ENCODE measurements around the gene VDR. TPM values are rescaled to one million over a fixed set of nuclear protein-coding genes. Genes with fewer than 3 reads are reported as not detected.

VDR gene
- total RNA-seq, 1 donor from 2014 or later: not detected

DNA sequence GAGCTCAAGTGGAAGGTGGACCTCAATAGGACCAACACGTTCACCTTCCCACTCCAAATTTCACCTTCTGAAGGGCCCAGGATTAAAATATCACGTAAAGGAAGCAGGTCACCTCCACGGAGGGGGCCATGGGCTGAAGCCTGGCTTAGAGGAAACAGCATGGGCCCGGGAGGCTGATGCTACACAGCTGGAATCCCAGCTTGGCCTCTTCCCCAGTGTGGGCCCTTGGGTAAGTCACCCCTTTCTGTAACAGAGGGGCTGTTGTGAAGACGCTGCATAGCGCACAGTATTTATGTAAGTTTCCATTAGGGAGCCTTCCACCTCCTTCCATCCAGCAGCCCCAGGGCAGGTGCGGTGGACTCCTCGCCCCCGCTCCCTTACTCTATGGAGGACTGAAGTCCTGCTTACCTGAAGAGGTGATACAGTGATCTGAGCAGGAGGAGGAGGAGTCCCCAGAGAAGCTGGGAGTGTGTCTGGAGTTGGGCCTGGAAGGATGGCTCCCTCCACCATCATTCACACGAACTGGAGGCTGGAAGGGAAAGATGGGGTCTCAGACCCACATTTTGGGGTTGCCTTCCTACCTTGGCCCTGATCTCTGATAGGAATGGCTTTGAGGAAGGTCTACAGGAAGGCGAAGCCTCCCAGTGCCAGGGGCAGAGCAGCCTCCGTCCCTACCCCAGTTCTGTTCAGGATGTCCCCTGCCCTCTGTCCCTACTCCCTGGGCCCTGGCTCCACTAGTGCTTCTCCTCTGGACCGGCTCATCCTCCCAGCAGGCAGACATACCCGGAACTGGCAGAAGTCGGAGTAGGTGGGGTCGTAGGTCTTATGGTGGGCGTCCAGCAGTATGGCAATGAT lies 47.8 kb downstream of the VDR start:
- H3K4me3 Mint-ChIP-seq (ENCODE audit: unreplicated experiment): no peak overlapping the region
- H3K36me3 Mint-ChIP-seq (ENCODE audit: unreplicated experiment): no peaks in the 10 kb centered on the region
- no peak overlapping the region for H3K27ac Mint-ChIP-seq (ENCODE audit: unreplicated experiment)
- no peaks in the 10 kb centered on the region for H3K9me3 Mint-ChIP-seq (ENCODE audit: unreplicated experiment)
- TF ChIP-seq, protein P1, sequence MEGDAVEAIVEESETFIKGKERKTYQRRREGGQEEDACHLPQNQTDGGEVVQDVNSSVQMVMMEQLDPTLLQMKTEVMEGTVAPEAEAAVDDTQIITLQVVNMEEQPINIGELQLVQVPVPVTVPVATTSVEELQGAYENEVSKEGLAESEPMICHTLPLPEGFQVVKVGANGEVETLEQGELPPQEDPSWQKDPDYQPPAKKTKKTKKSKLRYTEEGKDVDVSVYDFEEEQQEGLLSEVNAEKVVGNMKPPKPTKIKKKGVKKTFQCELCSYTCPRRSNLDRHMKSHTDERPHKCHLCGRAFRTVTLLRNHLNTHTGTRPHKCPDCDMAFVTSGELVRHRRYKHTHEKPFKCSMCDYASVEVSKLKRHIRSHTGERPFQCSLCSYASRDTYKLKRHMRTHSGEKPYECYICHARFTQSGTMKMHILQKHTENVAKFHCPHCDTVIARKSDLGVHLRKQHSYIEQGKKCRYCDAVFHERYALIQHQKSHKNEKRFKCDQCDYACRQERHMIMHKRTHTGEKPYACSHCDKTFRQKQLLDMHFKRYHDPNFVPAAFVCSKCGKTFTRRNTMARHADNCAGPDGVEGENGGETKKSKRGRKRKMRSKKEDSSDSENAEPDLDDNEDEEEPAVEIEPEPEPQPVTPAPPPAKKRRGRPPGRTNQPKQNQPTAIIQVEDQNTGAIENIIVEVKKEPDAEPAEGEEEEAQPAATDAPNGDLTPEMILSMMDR (IDR thresholded peaks at IDR 0.05; ENCODE audit: partially characterized antibody, unreplicated experiment): no peak
- DNase-seq: no peak
- no peaks in the 10 kb centered on the region for H3K4me1 Mint-ChIP-seq (ENCODE audit: low read depth, unreplicated experiment)
- H3K27me3 Mint-ChIP-seq (ENCODE audit: unreplicated experiment): no peaks in the 10 kb centered on the region

DNA sequence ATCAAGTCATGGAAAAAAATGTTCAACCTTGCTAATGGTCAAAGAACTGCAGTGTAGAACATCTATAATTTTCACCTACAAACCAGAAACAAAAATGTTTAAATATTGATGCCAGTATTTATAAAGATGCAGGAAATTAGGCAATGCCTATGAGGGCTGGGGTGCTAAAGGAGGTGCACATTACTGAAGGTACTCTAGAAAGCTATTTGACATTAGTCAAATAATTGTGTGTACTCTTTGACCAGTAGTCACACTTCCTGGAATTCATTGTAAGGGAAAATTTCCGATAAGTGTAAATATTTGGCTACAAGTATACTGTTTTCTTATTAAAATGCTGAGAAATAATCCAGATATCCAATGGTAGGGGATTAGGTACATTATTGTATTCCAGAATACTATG lies 48.7 kb downstream of the VDR start:
- Mint-ChIP-seq H3K27me3 (ENCODE audit: unreplicated experiment) (no peaks in the 10 kb centered on the region), H3K4me1 (ENCODE audit: low read depth, unreplicated experiment) (no peaks in the 10 kb centered on the region), H3K27ac (ENCODE audit: unreplicated experiment) (no peak overlapping the region), H3K9me3 (ENCODE audit: unreplicated experiment) (no peaks in the 10 kb centered on the region), H3K36me3 (ENCODE audit: unreplicated experiment) (no peaks in the 10 kb centered on the region), H3K4me3 (ENCODE audit: unreplicated experiment) (no peak overlapping the region)
- no peak for DNase-seq
- TF ChIP-seq, protein P1 (IDR thresholded peaks at IDR 0.05; ENCODE audit: partially characterized antibody, unreplicated experiment): no peak

GRCh38 chr12:47855502-47855901 lies 49.3 kb downstream of the VDR start:
- Mint-ChIP-seq H3K27ac (ENCODE audit: unreplicated experiment) (no peak overlapping the region), H3K4me3 (ENCODE audit: unreplicated experiment) (no peak overlapping the region), H3K4me1 (ENCODE audit: low read depth, unreplicated experiment) (no peaks in the 10 kb centered on the region), H3K27me3 (ENCODE audit: unreplicated experiment) (no peaks in the 10 kb centered on the region), H3K9me3 (ENCODE audit: unreplicated experiment) (no peaks in the 10 kb centered on the region), H3K36me3 (ENCODE audit: unreplicated experiment) (no peaks in the 10 kb centered on the region)
- DNase-seq: no peak
- TF ChIP-seq, protein P1 (IDR thresholded peaks at IDR 0.05; ENCODE audit: partially characterized antibody, unreplicated experiment): no peak

GRCh38 chr12:47854531-47854930 lies 50.3 kb downstream of the VDR start:
- H3K36me3 Mint-ChIP-seq (ENCODE audit: unreplicated experiment): no peaks in the 10 kb centered on the region
- TF ChIP-seq, protein P1 (IDR thresholded peaks at IDR 0.05; ENCODE audit: partially characterized antibody, unreplicated experiment): no peak
- H3K27ac Mint-ChIP-seq (ENCODE audit: unreplicated experiment): no peak overlapping the region
- DNase-seq: no peak
- no peaks in the 10 kb centered on the region for H3K9me3 Mint-ChIP-seq (ENCODE audit: unreplicated experiment)
- H3K4me3 Mint-ChIP-seq (ENCODE audit: unreplicated experiment): no peak overlapping the region
- H3K27me3 Mint-ChIP-seq (ENCODE audit: unreplicated experiment): no peaks in the 10 kb centered on the region
- H3K4me1 Mint-ChIP-seq (ENCODE audit: low read depth, unreplicated experiment): no peaks in the 10 kb centered on the region

- H3K36me3 Mint-ChIP-seq (ENCODE audit: unreplicated experiment): no peaks in the 10 kb centered on the region
- H3K4me1 Mint-ChIP-seq (ENCODE audit: low read depth, unreplicated experiment): no peaks in the 10 kb centered on the region
- no peak overlapping the region for H3K4me3 Mint-ChIP-seq (ENCODE audit: unreplicated experiment)
- no peaks in the 10 kb centered on the region for H3K27me3 Mint-ChIP-seq (ENCODE audit: unreplicated experiment)
- DNase-seq: no peak
- H3K27ac Mint-ChIP-seq (ENCODE audit: unreplicated experiment): no peak overlapping the region
- TF ChIP-seq, protein P1 (IDR thresholded peaks at IDR 0.05; ENCODE audit: partially characterized antibody, unreplicated experiment): no peak
- no peaks in the 10 kb centered on the region for H3K9me3 Mint-ChIP-seq (ENCODE audit: unreplicated experiment)
Observed at GRCh38 chr12:47852096-47852571, 52.7 kb downstream of the VDR start.
